ENCODE results near the gene BLNK.

Gene BLNK

DNA sequence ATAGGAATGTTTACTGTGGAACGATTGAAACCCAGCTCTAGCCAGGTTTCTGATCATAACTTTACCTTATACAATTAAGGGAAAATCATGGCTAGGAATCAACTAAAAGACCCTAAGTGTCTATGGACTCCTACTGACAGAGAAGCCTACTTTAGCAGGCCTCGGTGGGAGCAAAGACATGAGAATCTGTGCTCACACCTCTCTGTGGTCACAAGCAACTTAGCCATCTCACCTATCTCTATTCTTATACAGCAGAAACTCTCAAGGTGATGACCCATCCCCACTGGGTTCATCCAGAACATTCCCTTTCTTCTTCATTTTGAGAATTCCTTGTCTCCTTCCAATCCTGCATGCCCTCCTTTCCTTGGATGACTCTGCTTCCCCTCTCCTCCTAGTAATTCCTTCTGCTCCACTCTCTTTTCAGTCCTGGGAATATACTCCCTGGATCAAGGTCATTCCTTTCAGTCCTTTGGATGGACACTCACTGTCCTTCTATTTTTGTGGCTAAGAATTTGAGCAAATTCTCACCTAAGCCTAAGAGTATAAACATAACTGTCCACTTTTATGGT, 2.9 kb downstream of the BLNK start:
- TF ChIP-seq FOXP2 (optimal IDR thresholded peaks at IDR 0.05; ENCODE audit: borderline replicate concordance, extremely low read depth, extremely low read length, insufficient read depth), result no peak
- TF ChIP-seq SIN3A (IDR thresholded peaks at IDR 0.05; ENCODE audit: borderline replicate concordance, insufficient read depth, low read length), result no peak
- no peak for TF ChIP-seq POLR2AphosphoS5 (IDR thresholded peaks at IDR 0.05; ENCODE audit: low read depth, low read length)
- TF ChIP-seq, protein P1, sequence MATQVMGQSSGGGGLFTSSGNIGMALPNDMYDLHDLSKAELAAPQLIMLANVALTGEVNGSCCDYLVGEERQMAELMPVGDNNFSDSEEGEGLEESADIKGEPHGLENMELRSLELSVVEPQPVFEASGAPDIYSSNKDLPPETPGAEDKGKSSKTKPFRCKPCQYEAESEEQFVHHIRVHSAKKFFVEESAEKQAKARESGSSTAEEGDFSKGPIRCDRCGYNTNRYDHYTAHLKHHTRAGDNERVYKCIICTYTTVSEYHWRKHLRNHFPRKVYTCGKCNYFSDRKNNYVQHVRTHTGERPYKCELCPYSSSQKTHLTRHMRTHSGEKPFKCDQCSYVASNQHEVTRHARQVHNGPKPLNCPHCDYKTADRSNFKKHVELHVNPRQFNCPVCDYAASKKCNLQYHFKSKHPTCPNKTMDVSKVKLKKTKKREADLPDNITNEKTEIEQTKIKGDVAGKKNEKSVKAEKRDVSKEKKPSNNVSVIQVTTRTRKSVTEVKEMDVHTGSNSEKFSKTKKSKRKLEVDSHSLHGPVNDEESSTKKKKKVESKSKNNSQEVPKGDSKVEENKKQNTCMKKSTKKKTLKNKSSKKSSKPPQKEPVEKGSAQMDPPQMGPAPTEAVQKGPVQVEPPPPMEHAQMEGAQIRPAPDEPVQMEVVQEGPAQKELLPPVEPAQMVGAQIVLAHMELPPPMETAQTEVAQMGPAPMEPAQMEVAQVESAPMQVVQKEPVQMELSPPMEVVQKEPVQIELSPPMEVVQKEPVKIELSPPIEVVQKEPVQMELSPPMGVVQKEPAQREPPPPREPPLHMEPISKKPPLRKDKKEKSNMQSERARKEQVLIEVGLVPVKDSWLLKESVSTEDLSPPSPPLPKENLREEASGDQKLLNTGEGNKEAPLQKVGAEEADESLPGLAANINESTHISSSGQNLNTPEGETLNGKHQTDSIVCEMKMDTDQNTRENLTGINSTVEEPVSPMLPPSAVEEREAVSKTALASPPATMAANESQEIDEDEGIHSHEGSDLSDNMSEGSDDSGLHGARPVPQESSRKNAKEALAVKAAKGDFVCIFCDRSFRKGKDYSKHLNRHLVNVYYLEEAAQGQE (IDR thresholded peaks at IDR 0.05; ENCODE audit: insufficient read depth in 1 of 2, low read depth in 2 of 2, low read length in 2 of 2), result no peak
- TF ChIP-seq TAF1 (IDR thresholded peaks at IDR 0.05; ENCODE audit: borderline replicate concordance, insufficient read depth, low read length), result no peak

DNA sequence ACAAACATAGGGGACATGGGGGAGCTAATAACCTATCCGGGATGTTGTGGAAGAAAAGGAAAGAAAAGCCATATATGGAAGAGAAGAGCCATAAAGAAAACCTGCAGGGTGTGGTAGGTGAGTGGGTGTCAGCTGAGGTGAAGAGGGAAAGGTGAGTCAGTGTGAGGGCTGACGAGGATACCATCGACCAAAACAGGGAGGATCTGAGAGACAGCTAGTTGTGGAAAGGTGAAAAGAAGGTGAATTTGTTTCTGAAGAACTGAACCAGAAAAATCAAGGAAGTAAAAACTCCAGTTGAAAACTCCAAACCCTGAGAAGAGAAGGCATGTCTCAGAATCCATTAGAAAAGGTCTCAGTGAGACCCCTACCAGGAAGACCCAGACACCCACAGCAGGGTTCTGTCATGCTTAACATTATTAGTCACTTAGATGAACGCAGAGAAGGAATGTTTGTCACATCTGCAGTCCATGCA, 4.1 kb downstream of the BLNK start:
- TF ChIP-seq POLR2AphosphoS5 (IDR thresholded peaks at IDR 0.05; ENCODE audit: low read depth, low read length), result no peak

DNA sequence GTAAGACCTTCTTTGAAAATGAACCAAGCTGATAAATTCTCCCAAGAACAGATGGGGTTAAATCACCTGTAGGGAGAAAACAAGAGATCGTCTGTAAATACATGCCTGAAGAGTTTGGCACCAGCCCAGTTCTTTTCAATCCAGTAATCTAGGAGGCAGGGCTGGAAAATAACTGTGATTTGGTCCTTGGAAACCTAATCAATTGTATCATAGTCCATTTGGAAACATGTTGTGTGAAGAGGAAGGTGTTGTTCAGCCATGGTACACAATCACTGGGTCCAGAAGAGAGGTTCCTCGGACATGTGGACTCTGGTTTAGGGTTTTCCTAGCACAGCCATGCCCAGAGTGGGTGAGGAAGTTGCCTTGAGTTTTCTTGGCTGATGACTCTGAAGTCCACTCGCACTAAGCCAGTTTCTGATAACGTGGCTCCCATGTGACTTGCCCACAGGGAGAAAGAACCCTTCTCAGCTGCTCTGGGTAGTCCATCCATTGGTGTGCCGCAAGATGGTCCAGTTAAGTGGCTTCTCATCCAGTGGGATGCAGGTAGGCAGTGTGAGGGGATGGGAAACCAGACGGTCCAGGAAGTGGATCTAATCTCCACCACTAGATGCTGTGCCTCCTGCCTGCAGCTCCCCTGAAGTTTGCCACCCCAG, 5.1 kb downstream of the BLNK start:
- TF ChIP-seq TAF1 (IDR thresholded peaks at IDR 0.05; ENCODE audit: borderline replicate concordance, insufficient read depth, low read length) (no peak), POLR2AphosphoS5 (IDR thresholded peaks at IDR 0.05; ENCODE audit: low read depth, low read length) (no peak), FOXP2 (optimal IDR thresholded peaks at IDR 0.05; ENCODE audit: borderline replicate concordance, extremely low read depth, extremely low read length, insufficient read depth) (no peak)
- TF ChIP-seq, protein P1 (IDR thresholded peaks at IDR 0.05; ENCODE audit: insufficient read depth in 1 of 2, low read depth in 2 of 2, low read length in 2 of 2), result no peak

DNA sequence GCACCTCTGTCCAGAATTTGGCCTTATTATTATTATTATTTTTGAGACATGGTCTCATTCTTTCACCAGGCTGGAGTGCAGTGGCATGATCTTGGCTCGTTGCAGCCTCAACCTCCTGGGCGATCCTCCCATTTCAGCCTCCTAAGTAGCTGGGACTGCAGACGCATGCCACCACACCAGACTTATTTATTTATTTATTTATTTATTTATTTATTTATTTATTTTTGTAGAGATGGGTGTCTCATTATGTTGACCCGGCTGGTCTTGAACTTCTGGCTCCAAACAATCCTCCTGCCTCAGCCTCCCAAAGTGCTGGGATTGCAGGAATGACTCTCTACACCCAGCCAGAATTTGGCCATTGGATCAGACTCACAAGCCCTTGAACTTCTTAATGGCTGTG, 6.4 kb downstream of the BLNK start:
- TF ChIP-seq POLR2AphosphoS5 (IDR thresholded peaks at IDR 0.05; ENCODE audit: low read depth, low read length), result no peak
- TF ChIP-seq FOXP2 (optimal IDR thresholded peaks at IDR 0.05; ENCODE audit: borderline replicate concordance, extremely low read depth, extremely low read length, insufficient read depth), result no peak
- no peak for TF ChIP-seq TAF1 (IDR thresholded peaks at IDR 0.05; ENCODE audit: borderline replicate concordance, insufficient read depth, low read length)
- no peak for TF ChIP-seq SIN3A (IDR thresholded peaks at IDR 0.05; ENCODE audit: borderline replicate concordance, insufficient read depth, low read length)
- TF ChIP-seq, protein P1 (IDR thresholded peaks at IDR 0.05; ENCODE audit: insufficient read depth in 1 of 2, low read depth in 2 of 2, low read length in 2 of 2), result no peak

DNA sequence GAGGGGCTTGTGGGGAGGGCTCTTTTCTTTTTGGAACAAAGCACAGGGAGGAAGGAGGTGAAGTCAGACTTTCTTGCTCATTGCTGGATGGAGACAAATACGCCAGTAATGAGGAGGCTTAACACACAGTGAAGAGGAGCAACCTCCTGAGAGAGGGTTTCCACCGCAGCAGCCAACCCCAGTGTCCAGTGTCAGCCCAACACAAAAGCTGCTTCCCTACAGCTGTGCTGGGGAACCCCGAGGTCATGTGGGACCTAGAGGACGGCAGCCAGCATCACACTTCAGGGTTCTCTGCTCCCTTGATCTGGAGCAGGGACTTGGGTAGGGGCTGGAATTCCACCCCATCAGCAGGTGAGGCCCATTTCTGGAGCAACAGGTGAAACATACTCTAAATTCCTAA, 7.7 kb downstream of the BLNK start:
- TF ChIP-seq POLR2AphosphoS5 (IDR thresholded peaks at IDR 0.05; ENCODE audit: low read depth, low read length) (no peak), FOXP2 (optimal IDR thresholded peaks at IDR 0.05; ENCODE audit: borderline replicate concordance, extremely low read depth, extremely low read length, insufficient read depth) (no peak), SIN3A (IDR thresholded peaks at IDR 0.05; ENCODE audit: borderline replicate concordance, insufficient read depth, low read length) (no peak), TAF1 (IDR thresholded peaks at IDR 0.05; ENCODE audit: borderline replicate concordance, insufficient read depth, low read length) (no peak)
- TF ChIP-seq, protein P1 (IDR thresholded peaks at IDR 0.05; ENCODE audit: insufficient read depth in 1 of 2, low read depth in 2 of 2, low read length in 2 of 2), result no peak
